OCI-LY1 (cell line): ENCODE data around the gene MEIKIN.
"Not testable (repeated sequence)": the region's sequence is repeated elsewhere in the genome, so short reads cannot be mapped to it uniquely, and the experiment has no call there.

Source experiments
- H2AFZ ChIP-seq: fragments of 200-600 bp; sonication (generic), shearing (Covaris generic); 2 replicates; pipeline ENCODE4 v1.6.0; 2014; ENCODE audit warnings: antibody characterized with exemption, mild to moderate bottlenecking, low read length
- H3F3A ChIP-seq: fragments of 200-600 bp; sonication (generic), shearing (Covaris generic); 2 replicates; pipeline ENCODE4 v1.6.0; 2014; ENCODE audit warnings: mild to moderate bottlenecking, antibody characterized with exemption, low read length, moderate library complexity; ENCODE audit not compliant: insufficient read depth
- H3K27ac ChIP-seq: fragments of 200-600 bp; sonication (generic); 2 replicates; pipeline ENCODE4 v1.5.1; 2014; ENCODE audit warnings: low read length, mixed run types, mild to moderate bottlenecking, low read depth; ENCODE audit not compliant: poor library complexity, severe bottlenecking
- H3K27me3 ChIP-seq: fragments of 200-600 bp; sonication (generic); 2 replicates; pipeline ENCODE4 v1.6.0; 2014; ENCODE audit warnings: antibody characterized with exemption, mild to moderate bottlenecking, low read length, moderate library complexity; ENCODE audit not compliant: insufficient read depth
- H3K36me3 ChIP-seq: fragments of 200-600 bp; sonication (generic); 2 replicates; pipeline ENCODE4 v1.6.1; 2014; ENCODE audit warnings: mild to moderate bottlenecking, antibody characterized with exemption, low read length, moderate library complexity, mixed read lengths; ENCODE audit not compliant: insufficient read depth
- H3K4me1 ChIP-seq: fragments of 200-600 bp; sonication (generic); 2 replicates; pipeline ENCODE4 v1.5.1; 2014; ENCODE audit warnings: mild to moderate bottlenecking, low read length, moderate library complexity; ENCODE audit not compliant: insufficient read depth, severe bottlenecking
- H3K4me2 ChIP-seq: fragments of 200-600 bp; sonication (generic), shearing (Covaris generic); 2 replicates; pipeline ENCODE4 v1.6.1; 2014; ENCODE audit warnings: low read length
- H3K4me3 ChIP-seq: fragments of 200-600 bp; sonication (generic); 2 replicates; pipeline ENCODE4 v1.5.1; 2014; ENCODE audit warnings: low read length, low read depth, mild to moderate bottlenecking, mixed read lengths; ENCODE audit not compliant: poor library complexity, severe bottlenecking
- H3K79me2 ChIP-seq: fragments of 200-600 bp; shearing (Covaris generic); 2 replicates; pipeline ENCODE4 v1.6.1; 2016; ENCODE audit warnings: mixed run types, low read length, mixed read lengths; ENCODE audit not compliant: insufficient read depth
- H3K9ac ChIP-seq: fragments of 200-600 bp; sonication (generic), shearing (Covaris generic); 2 replicates; pipeline ENCODE4 v1.6.1; 2014; ENCODE audit warnings: mild to moderate bottlenecking, low read length, mixed read lengths
- H3K9me2 ChIP-seq: fragments of 200-600 bp; sonication (generic), shearing (Covaris generic); 2 replicates; pipeline ENCODE4 v1.6.1; 2014; ENCODE audit warnings: low read depth, mild to moderate bottlenecking, low read length, mixed read lengths
- H3K9me3 ChIP-seq: fragments of 200-600 bp; shearing (Covaris generic); 2 replicates; pipeline ENCODE4 v1.6.1; 2014; ENCODE audit warnings: low read length, mixed read lengths
- H4K20me1 ChIP-seq: fragments of 200-600 bp; sonication (generic), shearing (Covaris generic); 2 replicates; pipeline ENCODE4 v1.6.0; 2016; ENCODE audit warnings: mild to moderate bottlenecking, low read length; ENCODE audit not compliant: insufficient read depth
- CTCF ChIP-seq: fragments of 200-600 bp; sonication (generic), shearing (Covaris generic); IDR thresholded peaks from 2 replicates; pipeline ENCODE4 v1.5.1; 2017; ENCODE audit warnings: mild to moderate bottlenecking, antibody characterized with exemption, low read length, moderate library complexity, mixed read lengths
- EZH2 ChIP-seq: fragments of 200-600 bp; sonication (generic), shearing (Covaris generic); IDR thresholded peaks from 2 replicates; pipeline ENCODE4 v1.8.0; 2017; ENCODE audit warnings: borderline replicate concordance, mixed run types, mild to moderate bottlenecking, antibody characterized with exemption, low read length, moderate library complexity, mixed read lengths

Gene MEIKIN

GRCh38 chr5:131783357-131783756, 162.1 kb downstream of the MEIKIN start:
- no peaks in the 10 kb centered on the region for H3K9me2 ChIP-seq
- no peaks in the 10 kb centered on the region; the same call in 1 of the 2 replicates for H3K9me3 ChIP-seq
- H4K20me1 ChIP-seq = no peaks in the 10 kb centered on the region
- no peak overlapping the region for H3K27ac ChIP-seq
- H3K4me3 ChIP-seq = no peak overlapping the region
- H3K79me2 ChIP-seq = peaks cover 74% of the 10 kb centered on the region
- H3K27me3 ChIP-seq = no peaks in the 10 kb centered on the region
- H2AFZ ChIP-seq = no peak overlapping the region
- H3K9ac ChIP-seq = no peak overlapping the region
- H3K36me3 ChIP-seq = peaks cover 13% of the 10 kb centered on the region
- no peak for TF ChIP-seq CTCF
- TF ChIP-seq EZH2 = no peak
- no peak overlapping the region for H3K4me2 ChIP-seq
- no peaks in the 10 kb centered on the region for H3F3A ChIP-seq
- no peaks in the 10 kb centered on the region for H3K4me1 ChIP-seq

- H3K36me3 ChIP-seq = peaks cover 13% of the 10 kb centered on the region
- H3K27ac ChIP-seq = no peak overlapping the region
- H3K9me3 ChIP-seq = no peaks in the 10 kb centered on the region; the same call in 1 of the 2 replicates
- no peak for TF ChIP-seq EZH2
- no peak for TF ChIP-seq CTCF
- H3K9me2 ChIP-seq = no peaks in the 10 kb centered on the region
- H3F3A ChIP-seq = no peaks in the 10 kb centered on the region
- H3K4me3 ChIP-seq = no peak overlapping the region
- no peak overlapping the region for H3K4me2 ChIP-seq
- no peaks in the 10 kb centered on the region; the same call in 1 of the 2 replicates for H4K20me1 ChIP-seq
- H3K9ac ChIP-seq = no peak overlapping the region
- H3K27me3 ChIP-seq = no peaks in the 10 kb centered on the region
- H2AFZ ChIP-seq = no peak overlapping the region
- no peaks in the 10 kb centered on the region for H3K4me1 ChIP-seq
- peaks cover 74% of the 10 kb centered on the region for H3K79me2 ChIP-seq
Observed at GRCh38 chr5:131782717-131783116, 162.7 kb downstream of the MEIKIN start.

GRCh38 chr5:131778141-131778540, 167.3 kb downstream of the MEIKIN start:
- Histone ChIP-seq H3K36me3 (peaks cover 12% of the 10 kb centered on the region), H3K79me2 (peaks cover 71% of the 10 kb centered on the region)
- H4K20me1 ChIP-seq = not testable (repeated sequence)

GRCh38 chr5:131776450-131776849, 169.0 kb downstream of the MEIKIN start:
- Histone ChIP-seq H3K79me2 (peaks cover 69% of the 10 kb centered on the region), H3K27ac (no peak overlapping the region), H3F3A (no peaks in the 10 kb centered on the region), H3K4me1 (no peaks in the 10 kb centered on the region), H3K4me3 (no peak overlapping the region), H3K36me3 (no peaks in the 10 kb centered on the region), H3K9me3 (no peaks in the 10 kb centered on the region), H4K20me1 (no peaks in the 10 kb centered on the region; the same call in 1 of the 2 replicates), H2AFZ (no peak overlapping the region), H3K9ac (no peak overlapping the region), H3K4me2 (no peak overlapping the region), H3K27me3 (no peaks in the 10 kb centered on the region), H3K9me2 (no peaks in the 10 kb centered on the region)
- no peak for TF ChIP-seq EZH2
- TF ChIP-seq CTCF = no peak

More at GRCh38 chr5:131778141-131778540, 167.3 kb downstream of the MEIKIN start:
- not testable (repeated sequence) for H3K9me2 ChIP-seq, H3K9ac ChIP-seq, H3K9me3 ChIP-seq, H3K27ac ChIP-seq, H3F3A ChIP-seq, H3K27me3 ChIP-seq, H3K4me3 ChIP-seq, H3K4me1 ChIP-seq, H3K4me2 ChIP-seq, H2AFZ ChIP-seq
